DMS79 treated with DMSO at 0.1 percent for 48 hours (cell line): ENCODE results near the gene RSAD1.

Experiments
- DNase-seq: peaks from one replicate; lab custom pipeline; 2025; lab: John Stamatoyannopoulos, UW

RSAD1 gene

DNA sequence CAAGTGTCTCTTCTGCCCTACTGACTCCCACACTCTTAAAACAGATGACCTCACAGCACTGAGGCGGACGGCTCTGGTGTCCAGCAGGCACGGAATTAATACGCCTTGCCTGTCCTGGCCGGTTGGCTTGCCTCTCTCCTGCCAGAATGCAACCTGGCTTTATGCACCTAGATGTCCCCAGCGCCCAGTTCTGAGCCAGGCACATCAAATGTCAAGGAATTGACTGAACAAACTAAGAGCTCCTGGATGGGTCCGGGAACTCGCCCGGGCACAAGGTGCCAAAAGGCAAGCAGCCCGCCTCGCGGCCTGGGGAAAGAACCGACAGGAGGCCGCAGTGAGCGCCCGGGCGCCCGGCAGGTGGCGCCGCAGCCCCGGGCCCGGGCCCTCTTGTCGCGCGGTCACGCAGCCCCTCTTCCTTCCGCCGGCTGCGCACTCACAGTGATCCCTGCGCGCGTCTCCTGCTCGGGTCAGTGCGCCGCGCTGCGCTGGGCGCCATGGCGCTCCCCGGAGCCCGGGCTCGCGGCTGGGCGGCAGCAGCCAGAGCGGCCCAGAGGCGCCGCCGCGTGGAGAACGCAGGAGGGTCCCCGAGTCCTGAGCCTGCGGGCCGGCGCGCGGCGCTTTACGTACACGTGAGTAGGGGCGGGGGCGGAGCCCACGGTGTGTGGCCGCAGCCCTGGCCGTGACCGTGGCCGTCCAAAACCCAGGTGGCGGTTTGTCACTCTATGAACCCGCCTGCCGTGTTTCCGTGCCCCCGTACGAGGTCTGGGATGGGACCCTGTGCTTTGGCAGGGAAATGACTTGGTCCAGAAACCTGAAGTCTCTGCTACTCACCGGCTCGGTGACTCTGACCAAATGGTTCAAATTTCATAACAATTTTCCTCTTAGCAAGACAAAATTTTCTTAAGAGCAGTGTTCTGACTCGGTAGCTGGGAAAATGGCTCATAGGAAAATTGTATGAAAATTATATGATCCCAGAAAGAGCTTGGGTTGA, at the start of gene RSAD1:
RSAD1 (plus strand) TSS at position 470 of the 991 bp plus-strand sequence; CDS start at position 495, 25 bp downstream.
- peak; percentile 89 for DNase-seq

DNA sequence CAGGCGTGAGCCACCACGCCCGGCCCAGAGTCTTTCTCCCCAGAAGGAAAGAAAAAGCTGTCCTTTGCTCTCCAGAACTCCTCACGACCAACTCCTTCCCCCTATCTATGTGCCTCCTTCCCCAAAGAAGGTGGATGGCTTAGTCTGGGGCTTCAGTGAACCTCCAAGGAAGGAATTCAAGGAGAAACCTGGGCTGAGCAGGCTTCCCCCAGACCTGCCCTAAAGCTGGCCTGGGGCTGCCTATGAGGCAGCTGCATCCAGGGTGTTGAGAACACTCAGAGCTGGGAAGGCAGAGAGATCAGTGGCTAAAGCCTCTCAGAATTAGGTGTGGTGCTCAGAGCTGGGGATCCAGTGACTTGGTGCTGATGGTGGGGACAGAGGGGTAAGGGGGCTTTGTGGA, 48.9 kb upstream of the RSAD1 start:
- no peak for DNase-seq

DNA sequence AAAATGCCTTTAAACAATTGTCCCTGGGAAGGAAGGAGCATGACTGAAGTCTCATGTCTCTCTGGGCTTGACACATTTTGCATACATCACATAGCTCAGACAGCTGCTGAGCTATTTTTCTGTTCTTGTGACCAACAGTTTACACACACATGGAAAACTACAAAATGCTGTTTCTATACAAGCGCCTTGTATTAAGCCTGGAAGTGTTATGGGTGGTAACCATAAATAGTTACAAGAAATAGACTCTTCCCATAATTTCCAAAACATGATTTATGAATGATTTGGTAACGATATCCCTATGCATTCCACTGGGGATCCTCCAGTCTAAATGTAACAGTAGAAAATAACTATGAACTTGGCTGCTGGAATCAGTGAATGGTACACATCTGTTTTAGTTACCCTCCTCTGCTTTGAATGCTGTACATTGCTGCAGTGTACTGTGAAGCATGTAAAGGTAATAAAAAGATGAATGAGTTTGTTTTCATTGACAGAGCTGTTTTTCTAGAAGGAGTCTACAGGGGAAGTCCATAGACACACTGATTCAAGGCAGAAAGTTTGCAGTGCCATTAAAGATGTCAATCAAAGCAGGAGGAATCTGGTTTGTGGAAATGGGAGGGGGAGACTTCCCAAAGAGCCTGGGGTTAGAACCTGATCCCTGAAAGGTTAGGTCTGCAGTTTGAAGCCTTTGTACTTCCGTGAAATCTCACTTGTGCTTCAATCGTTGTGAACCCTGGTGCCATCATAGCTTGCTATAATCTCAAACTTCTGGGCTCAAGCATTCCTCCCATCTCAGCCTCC, 47.6 kb upstream of the RSAD1 start:
- no peak for DNase-seq

DNA sequence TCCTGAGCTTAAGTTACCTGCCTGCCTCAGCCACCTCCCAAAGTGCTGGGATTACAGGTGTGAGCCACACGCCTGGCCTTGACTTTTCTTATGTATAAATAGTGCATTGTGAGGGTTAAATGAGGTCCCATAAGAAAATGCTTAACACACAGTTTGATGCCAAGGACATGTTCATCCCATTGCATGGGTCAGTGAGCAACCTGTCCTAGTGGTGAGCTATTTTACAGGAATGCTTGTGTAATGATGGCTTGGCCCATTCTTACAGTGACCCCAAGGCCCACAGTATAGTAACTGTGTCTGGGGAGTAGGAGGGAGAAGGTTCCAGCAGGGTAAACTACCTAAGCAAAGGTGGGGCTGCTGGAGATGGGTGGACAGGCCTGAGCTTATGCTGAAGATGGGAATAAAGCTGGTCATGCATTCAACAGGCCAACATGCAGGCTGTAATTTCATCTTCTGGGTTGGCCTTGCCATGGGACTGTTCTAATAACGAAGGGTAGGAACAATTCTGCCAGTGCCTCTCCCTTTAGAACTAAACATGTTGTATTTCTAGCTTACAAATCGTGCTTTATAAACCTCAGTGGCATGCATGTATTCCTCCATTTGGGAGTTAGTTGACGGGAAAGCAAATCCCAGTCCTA, 46.4 kb upstream of the RSAD1 start:
- DNase-seq, result no peak

DNA sequence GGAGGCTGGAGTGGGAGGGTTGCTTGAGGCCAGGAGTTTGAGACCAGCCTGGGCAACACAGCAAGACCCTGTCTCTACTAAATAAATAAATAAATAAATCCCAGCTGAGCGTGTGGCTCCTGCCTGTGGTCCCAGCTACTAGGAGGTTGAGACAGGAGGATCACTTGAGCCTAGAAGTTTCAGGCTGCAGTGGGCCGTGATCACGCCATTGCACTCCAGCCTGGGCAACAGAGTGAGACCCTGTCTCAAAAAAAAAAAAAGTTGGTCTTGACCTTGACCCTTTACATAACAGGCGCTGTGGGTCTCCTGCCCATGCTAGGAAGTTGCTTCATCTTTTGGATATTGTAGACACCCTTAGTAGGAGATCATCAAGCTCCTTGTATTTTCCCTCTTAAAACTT, 41.3 kb upstream of the RSAD1 start:
- no peak for DNase-seq

DNA sequence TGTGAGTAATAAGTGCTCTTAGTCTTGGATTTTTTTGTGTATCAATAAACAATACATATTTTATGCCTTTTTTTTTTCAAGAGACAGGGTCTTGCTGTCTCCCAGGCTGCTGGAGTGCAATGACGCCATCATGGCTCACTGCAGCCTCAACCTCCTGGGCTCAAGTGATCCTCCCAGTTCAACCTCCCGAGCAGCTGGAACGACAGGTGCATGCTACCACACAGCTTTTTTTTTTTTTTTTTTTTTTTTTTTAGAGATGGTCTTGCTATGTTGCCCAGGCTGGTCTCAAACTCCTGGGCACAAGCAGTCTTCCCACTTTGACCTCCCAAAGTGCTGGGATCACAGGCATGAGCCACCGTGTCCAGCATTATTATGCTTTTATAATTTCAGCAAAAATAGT, 39.7 kb upstream of the RSAD1 start:
- DNase-seq, result no peak

DNA sequence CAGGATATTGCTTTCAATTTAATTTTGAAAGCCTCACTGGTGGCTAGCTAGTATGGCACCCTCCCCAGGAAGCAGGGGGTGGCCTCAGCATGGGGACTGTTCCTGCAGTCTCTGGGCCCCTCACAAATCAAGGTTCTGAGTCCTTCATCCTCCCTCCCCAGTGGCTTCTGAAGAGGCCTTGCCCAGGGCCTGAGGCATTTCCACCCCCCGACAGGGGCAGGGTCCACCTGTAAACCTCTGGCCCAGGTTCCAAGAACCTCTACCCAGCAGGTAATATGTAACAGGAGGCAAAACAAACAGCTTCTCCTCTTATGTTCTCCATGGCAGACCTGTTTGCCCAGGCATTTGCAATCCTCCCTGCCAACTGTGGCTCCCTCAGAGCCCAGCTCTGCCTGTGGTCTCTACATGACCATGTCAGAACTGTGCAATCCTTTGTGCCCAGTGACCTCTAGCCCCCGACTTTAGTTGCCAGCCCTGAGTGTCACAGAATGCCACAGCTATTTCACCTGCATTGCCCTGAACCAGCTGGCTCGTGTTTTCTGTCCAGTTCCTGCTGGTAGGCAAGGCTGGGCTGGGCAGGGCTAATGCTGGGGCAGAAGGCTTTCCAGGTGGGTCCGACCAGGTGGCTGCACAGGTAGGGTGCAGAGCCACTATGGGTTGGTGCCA, 38.4 kb upstream of the RSAD1 start:
- peak; percentile 81 for DNase-seq

DNA sequence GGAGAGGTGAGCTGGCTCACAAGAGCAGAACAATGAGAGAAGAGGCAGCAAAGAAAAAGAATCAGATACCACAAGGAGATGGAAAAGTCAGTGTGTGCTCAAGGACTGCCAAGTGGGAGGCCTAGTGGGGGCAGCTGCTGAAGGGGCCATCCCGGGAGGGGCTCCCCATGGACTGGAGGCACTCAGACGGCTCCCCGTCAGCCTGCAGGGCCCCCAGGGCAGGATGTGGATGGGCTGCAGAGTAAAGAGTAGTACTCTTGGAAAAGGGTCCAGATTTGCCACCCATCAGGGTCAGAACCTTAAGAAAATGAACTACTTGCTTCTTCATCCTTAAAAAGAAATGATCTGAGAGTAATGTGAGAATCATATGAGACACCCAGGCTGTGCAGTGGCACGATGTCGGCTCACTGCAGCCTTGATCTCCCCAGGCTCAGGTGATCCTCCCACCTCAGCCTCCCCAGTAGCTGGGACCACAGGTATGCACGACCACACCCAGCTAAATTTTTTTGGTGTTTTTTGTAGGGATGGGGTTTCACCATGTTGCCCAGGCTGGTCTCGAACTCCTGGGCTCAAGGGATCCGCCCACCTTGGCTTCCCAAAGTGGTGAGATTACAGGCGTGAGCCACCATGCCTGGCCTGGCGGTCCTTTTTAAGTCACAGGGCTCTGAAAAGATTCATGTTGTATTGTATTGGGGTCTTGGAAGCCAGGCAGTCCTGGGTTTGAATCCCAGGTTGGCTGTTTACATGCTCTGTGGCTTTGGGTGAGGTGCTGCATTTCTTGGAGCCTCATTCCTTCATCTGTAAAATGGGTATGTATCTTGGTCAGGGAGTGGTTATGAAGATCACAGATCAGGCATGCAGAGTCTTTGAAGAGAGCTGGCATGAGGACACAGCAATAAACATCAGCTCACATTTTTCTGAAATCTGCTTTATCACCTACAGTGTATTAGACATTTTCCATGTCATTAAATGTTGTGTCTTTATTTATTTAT, 37.5 kb upstream of the RSAD1 start:
- no peak for DNase-seq

DNA sequence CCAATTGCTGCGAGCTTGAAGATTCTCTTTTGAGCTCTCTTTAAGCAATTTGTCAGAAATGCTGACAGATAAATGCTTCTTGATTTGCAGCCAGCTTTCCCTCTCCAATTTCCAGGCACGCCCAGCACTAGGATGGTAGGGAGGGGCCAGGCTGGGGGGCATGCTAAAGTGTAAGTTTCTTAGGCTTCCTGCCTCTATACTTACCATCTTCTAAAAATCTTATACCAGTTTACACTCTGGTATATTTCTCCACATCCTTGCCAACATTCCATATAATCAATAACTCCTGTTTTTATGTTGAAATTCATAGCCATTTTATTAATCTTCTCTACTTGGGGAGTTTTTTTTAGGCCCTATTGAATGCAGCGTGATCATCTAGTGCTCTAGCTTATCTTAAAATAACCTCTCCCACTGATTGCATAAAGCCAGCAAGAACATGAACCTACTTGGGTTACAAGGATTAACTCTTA, 35.1 kb upstream of the RSAD1 start:
- DNase-seq, result peak; percentile 57

DNA sequence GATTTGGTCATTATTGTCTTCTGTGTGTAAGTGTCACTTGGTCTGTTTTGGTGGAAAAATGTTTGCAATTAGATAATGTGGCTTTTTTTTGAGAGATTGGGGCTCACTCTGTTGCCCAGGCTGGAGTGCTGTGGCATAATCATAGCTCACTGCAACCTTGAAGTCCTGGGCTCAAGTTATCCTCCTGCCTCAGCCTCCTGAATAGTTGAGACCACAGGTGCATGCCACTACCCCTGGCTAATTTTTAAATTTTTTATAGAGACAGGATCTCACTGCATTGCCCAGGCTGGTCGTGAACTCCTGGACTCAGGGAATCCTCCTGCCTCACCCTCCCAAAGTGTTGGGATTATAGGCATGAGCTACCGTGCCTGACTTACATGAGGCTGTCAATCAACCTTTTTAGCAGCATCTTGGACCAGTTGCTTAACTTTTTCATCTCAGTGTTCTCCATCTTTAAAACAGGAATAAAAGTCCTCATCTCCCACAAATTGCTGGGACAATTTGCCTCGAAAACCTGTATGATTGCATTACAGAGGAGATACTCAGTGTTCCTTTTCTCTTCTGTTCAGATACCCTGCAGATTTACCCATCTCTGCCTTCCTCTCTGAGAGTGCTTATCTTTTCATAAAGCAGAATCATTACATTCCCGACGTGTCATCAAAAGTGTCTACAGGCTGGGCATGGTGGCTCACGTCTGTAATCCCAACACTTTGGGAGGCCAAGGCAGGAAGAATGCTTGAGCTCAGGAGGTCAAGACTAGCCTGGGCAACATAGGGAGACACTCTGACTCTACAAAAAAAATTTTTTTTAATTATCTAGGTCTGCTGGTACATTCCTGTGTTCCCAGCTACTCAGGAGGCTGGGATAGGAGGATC, 33.6 kb upstream of the RSAD1 start:
- no peak for DNase-seq

DNA sequence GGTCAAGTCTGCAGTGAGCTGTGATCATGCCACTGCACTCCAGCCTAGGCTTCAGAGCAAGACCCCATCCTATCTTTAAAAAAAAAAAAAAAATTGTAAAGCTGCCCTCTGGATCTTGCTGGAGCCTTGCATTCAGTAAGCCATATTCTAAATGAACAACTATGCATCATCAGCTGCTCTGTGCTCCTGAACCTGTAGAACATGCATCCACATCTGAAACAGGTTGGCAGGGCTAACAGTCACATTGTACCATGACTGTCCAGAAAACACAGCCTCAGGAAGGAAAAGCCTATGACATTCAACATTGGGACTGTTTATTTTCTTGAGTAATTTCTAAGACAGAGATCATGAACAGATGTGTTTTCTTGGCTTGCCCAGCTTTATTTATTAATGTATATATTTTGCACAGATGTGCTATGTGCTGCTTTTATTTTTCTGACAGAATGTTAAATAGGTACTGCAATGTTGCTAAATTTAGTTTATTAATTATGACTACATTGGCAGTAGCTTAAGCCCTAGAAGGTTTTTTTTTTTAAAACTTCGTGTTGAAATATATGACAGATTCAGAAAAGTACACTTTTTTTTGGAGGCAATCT, 32.8 kb upstream of the RSAD1 start:
- DNase-seq, result no peak

DNA sequence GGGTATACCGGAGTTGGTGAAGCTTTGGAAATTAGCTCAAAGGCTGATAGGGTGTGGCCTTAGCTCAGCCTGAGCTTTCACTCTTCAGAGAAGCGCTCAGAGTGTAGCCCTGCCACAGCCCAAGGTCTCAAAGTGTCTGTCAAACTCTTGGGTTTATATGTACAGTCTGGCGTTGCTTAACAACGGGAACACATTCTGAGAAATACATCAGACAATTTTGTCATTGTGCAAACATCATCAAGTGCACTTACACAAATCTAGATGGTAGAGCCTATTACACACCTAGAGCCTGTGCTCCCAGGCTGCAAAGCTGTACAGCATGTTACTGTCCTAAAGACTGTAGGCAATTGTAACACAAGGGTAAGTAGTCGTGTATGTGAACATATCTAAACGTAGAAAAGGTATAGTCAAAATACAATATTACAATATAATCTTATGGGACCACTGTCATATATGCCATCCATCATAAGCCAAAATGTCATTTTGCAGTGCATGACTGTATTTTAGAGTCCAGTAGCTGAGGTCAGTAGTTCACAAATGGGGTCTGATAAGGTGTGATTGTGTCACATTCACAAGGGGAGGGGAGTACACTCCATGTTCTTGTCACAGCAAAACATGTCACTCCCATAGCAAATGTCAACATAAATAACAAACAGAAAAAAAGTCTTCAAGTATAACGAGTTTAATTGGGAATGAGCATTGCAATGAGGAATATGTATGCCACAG, 30.6 kb upstream of the RSAD1 start:
- DNase-seq, result peak; percentile 55

DNA sequence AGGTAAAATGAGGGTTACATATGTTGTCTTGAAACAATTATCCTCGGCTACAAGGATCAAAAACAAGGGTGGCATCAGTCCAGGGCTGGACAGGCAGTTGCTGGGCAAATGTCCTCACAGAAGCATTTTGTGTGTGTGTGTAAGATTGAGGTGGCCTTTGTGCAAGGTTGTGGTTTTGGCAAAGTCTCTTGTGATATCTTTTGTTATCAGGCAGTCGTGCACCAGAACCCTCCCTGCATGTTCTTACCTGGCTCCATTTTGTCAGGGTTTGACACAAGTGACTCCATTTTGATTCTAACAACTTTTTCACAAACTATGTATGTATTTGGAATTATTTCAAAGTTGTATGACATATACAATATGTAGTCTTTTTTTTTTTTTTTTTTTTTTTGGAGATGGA, 30.0 kb upstream of the RSAD1 start:
- no peak for DNase-seq

DNA sequence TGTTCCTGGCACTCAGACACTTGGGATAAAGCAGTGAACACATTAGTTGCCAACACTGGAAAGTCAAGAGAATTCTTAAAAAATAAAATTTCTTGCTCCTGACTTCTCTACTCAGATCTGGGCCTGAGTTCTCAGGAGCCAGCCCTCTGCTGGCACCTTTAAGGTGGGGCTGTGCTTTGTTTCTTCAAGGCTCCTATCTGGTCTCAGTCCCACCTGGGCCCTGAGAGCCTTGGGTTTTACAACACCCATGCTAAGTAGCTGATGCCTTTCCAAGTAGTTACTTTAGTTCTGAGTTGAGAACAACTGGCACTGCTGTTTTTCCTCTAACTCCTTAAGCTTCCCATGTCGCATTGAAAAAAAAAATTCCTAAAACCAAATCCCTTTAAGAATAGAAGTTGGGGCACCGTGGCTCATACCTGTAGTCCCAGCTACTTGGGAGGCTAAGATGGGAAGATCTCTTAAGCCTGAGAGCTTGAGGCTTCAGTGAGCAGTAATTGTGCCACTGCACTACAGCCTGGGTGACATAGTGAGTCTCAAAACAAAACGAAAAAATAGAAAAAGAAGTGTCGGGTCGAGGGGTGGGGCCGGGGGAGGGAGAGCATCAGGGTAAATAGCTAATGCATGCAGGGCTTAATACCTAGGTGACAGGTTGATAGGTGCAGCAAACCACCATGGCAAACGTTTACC, 26.6 kb upstream of the RSAD1 start:
- no peak for DNase-seq

DNA sequence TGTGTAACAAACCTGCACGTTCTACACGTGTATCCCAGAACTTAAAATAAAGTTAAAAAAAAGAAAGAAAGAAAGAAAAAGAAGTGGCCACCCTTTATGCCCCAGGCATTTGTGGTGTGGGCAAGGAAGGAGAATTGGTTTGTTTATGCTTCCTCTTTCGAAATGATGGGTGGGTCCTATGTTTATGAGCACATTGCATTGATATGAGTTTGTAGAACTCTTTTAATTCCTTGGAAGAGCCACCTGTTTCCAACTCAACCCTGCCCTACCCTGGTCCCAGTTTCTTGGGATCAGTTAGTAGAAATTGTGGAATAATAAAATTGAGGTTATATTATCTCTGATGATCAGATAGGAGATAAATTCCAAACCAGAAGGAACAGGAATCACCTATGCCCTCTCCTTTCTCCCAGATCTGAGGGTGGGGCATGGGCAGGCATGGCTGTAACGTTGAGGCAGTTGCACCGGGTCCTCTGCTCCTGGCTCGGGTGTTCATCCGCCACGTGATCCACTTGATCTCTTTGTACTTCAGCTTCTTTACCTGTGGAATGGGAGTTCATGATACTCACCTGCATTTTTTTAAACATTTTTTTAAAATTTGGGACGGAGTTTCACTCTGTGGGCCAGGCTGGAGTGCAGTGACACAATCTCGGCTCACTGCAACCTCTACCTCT, 25.9 kb upstream of the RSAD1 start:
- no peak for DNase-seq

DNA sequence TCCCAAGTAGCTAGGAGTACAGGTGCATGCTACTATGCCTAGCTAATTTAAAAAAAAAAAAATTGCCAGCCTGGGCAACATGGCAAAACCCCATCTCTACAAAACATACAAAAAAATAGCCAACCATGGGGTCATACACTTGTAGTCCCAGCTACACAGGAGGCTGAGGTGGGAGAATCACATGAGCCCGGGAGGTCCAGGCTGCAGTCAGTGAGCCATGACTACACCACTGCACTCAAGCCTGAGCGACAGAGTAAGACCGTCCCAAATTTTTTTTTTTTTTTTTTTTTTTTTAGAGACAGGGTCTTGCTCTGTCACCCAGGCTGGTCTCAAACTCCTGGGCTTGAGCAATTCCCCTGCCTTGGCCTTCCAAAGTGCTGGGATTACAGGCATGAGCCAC, 24.8 kb upstream of the RSAD1 start:
- no peak for DNase-seq

DNA sequence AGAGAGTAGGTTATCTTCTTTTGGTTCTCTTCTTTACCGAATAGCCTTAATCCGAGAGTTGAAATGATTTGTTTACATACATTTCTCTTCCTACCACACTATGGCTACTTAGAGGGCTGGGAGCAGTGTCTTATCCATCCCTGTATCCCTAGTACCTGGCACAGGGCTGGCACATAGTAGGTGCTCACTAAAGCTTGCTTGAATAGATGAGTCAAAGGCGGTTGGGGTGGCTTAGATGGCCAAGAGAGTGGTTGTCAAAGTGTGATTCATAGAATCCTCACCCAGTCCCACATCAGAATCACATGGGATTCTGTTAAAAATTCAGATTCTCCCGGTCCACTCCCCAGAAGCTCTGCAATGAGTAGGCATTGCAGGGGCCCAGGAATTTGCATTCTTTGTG, 21.0 kb upstream of the RSAD1 start:
- no peak for DNase-seq
